Subcutaneous adipose tissue (tissue), 4 donors: ENCODE data around the gene ABCC1. TPM values are rescaled to one million over a fixed set of nuclear protein-coding genes. Genes with fewer than 3 reads are reported as not detected.

Source experiments
- CTCF ChIP-seq: fragments of 450-650 bp; IDR thresholded peaks from one replicate; pipeline ENCODE4 v1.5.1; 2016; ENCODE audit warnings: low read depth, mild to moderate bottlenecking, control low read depth, antibody characterized with exemption, moderate library complexity
- total RNA-seq, 4 donors: library from RNA; depleted of rRNA; stranded (reverse); fragments of >200 nt; gene quantifications; one replicate each; pipeline ENCODE4 v1.1.0, GENCODE V29; 2016

The ABCC1 gene
- total RNA-seq, 4 donors from 2014 or later: 16.1 to 23.6 (median 22.1) TPM

- no peak for TF ChIP-seq CTCF
These were observed 79.0 kb downstream of the ABCC1 start for GRCh38 chr16:16028311-16028999.

GRCh38 chr16:16029431-16030011, 80.1 kb downstream of the ABCC1 start:
- no peak for TF ChIP-seq CTCF

- no peak for TF ChIP-seq CTCF
These were observed 81.0 kb downstream of the ABCC1 start for GRCh38 chr16:16030449-16030848.

GRCh38 chr16:16031401-16031800, 82.0 kb downstream of the ABCC1 start:
- TF ChIP-seq CTCF: no peak

GRCh38 chr16:16032271-16032979, 83.0 kb downstream of the ABCC1 start:
- no peak for TF ChIP-seq CTCF

GRCh38 chr16:16033208-16033717, 83.8 kb downstream of the ABCC1 start:
- no peak for TF ChIP-seq CTCF

- no peak for TF ChIP-seq CTCF
These were observed 87.0 kb downstream of the ABCC1 start for GRCh38 chr16:16036359-16036792.
